OCI-LY1 (cell line): ENCODE results near the gene CARS2.
A peak's percentile ranks its signal among the peaks of the same experiment; 100 is the strongest.

ENCODE experiments used
- H2AFZ ChIP-seq: fragments of 200-600 bp; sonication (generic), shearing (Covaris generic); 2 replicates; pipeline ENCODE4 v1.6.0; 2014; ENCODE audit warnings: antibody characterized with exemption, mild to moderate bottlenecking, low read length
- H3F3A ChIP-seq: fragments of 200-600 bp; sonication (generic), shearing (Covaris generic); 2 replicates; pipeline ENCODE4 v1.6.0; 2014; ENCODE audit warnings: mild to moderate bottlenecking, antibody characterized with exemption, low read length, moderate library complexity; ENCODE audit not compliant: insufficient read depth
- H3K27ac ChIP-seq: fragments of 200-600 bp; sonication (generic); 2 replicates; pipeline ENCODE4 v1.5.1; 2014; ENCODE audit warnings: low read length, mixed run types, mild to moderate bottlenecking, low read depth; ENCODE audit not compliant: poor library complexity, severe bottlenecking
- H3K27me3 ChIP-seq: fragments of 200-600 bp; sonication (generic); 2 replicates; pipeline ENCODE4 v1.6.0; 2014; ENCODE audit warnings: antibody characterized with exemption, mild to moderate bottlenecking, low read length, moderate library complexity; ENCODE audit not compliant: insufficient read depth
- H3K36me3 ChIP-seq: fragments of 200-600 bp; sonication (generic); 2 replicates; pipeline ENCODE4 v1.6.1; 2014; ENCODE audit warnings: mild to moderate bottlenecking, antibody characterized with exemption, low read length, moderate library complexity, mixed read lengths; ENCODE audit not compliant: insufficient read depth
- H3K4me1 ChIP-seq: fragments of 200-600 bp; sonication (generic); 2 replicates; pipeline ENCODE4 v1.5.1; 2014; ENCODE audit warnings: mild to moderate bottlenecking, low read length, moderate library complexity; ENCODE audit not compliant: insufficient read depth, severe bottlenecking
- H3K4me2 ChIP-seq: fragments of 200-600 bp; sonication (generic), shearing (Covaris generic); 2 replicates; pipeline ENCODE4 v1.6.1; 2014; ENCODE audit warnings: low read length
- H3K4me3 ChIP-seq: fragments of 200-600 bp; sonication (generic); 2 replicates; pipeline ENCODE4 v1.5.1; 2014; ENCODE audit warnings: low read length, low read depth, mild to moderate bottlenecking, mixed read lengths; ENCODE audit not compliant: poor library complexity, severe bottlenecking
- H3K79me2 ChIP-seq: fragments of 200-600 bp; shearing (Covaris generic); 2 replicates; pipeline ENCODE4 v1.6.1; 2016; ENCODE audit warnings: mixed run types, low read length, mixed read lengths; ENCODE audit not compliant: insufficient read depth
- H3K9ac ChIP-seq: fragments of 200-600 bp; sonication (generic), shearing (Covaris generic); 2 replicates; pipeline ENCODE4 v1.6.1; 2014; ENCODE audit warnings: mild to moderate bottlenecking, low read length, mixed read lengths
- H3K9me2 ChIP-seq: fragments of 200-600 bp; sonication (generic), shearing (Covaris generic); 2 replicates; pipeline ENCODE4 v1.6.1; 2014; ENCODE audit warnings: low read depth, mild to moderate bottlenecking, low read length, mixed read lengths
- H3K9me3 ChIP-seq: fragments of 200-600 bp; shearing (Covaris generic); 2 replicates; pipeline ENCODE4 v1.6.1; 2014; ENCODE audit warnings: low read length, mixed read lengths
- H4K20me1 ChIP-seq: fragments of 200-600 bp; sonication (generic), shearing (Covaris generic); 2 replicates; pipeline ENCODE4 v1.6.0; 2016; ENCODE audit warnings: mild to moderate bottlenecking, low read length; ENCODE audit not compliant: insufficient read depth
- CTCF ChIP-seq: fragments of 200-600 bp; sonication (generic), shearing (Covaris generic); IDR thresholded peaks from 2 replicates; pipeline ENCODE4 v1.5.1; 2017; ENCODE audit warnings: mild to moderate bottlenecking, antibody characterized with exemption, low read length, moderate library complexity, mixed read lengths
- EZH2 ChIP-seq: fragments of 200-600 bp; sonication (generic), shearing (Covaris generic); IDR thresholded peaks from 2 replicates; pipeline ENCODE4 v1.8.0; 2017; ENCODE audit warnings: borderline replicate concordance, mixed run types, mild to moderate bottlenecking, antibody characterized with exemption, low read length, moderate library complexity, mixed read lengths

The CARS2 gene

GRCh38 chr13:110706570-110707372 is 855 bp upstream of the CARS2 start:
- no peaks in the 10 kb centered on the region for H3K9me3 ChIP-seq
- H3F3A ChIP-seq: peaks cover 10% of the 10 kb centered on the region
- peaks cover 15% of the 10 kb centered on the region for H3K79me2 ChIP-seq
- peaks cover 24% of the 10 kb centered on the region for H3K36me3 ChIP-seq
- TF ChIP-seq EZH2 (no peak), CTCF (no peak)
- peak overlapping the region; percentile 93 for H3K4me2 ChIP-seq
- peaks cover 54% of the 10 kb centered on the region for H3K4me1 ChIP-seq
- H2AFZ ChIP-seq: no peak overlapping the region
- no peaks in the 10 kb centered on the region for H3K9me2 ChIP-seq
- H3K4me3 ChIP-seq: peak overlapping the region; percentile 92
- H3K27ac ChIP-seq: peak overlapping the region; percentile 79
- peak overlapping the region; percentile 52; the same call in 1 of the 2 replicates for H3K9ac ChIP-seq
- no peaks in the 10 kb centered on the region for H4K20me1 ChIP-seq
- H3K27me3 ChIP-seq: no peaks in the 10 kb centered on the region

- peak overlapping the region; percentile 13 for H3K27ac ChIP-seq
- H3K9me3 ChIP-seq: no peaks in the 10 kb centered on the region
- H3F3A ChIP-seq: peaks cover 10% of the 10 kb centered on the region
- H3K4me1 ChIP-seq: peaks cover 46% of the 10 kb centered on the region
- H3K9me2 ChIP-seq: no peaks in the 10 kb centered on the region
- no peaks in the 10 kb centered on the region for H4K20me1 ChIP-seq
- peaks cover 15% of the 10 kb centered on the region for H3K79me2 ChIP-seq
- TF ChIP-seq CTCF: no peak
- TF ChIP-seq EZH2: no peak
- H2AFZ ChIP-seq: no peak overlapping the region
- peaks cover 38% of the 10 kb centered on the region for H3K36me3 ChIP-seq
- H3K27me3 ChIP-seq: no peaks in the 10 kb centered on the region
- H3K9ac ChIP-seq: peak overlapping the region; percentile 92
- H3K4me2 ChIP-seq: peak overlapping the region; percentile 93
- peak overlapping the region; percentile 92 for H3K4me3 ChIP-seq
These were observed 525 bp downstream of the CARS2 start for GRCh38 chr13:110705356-110705825.

GRCh38 chr13:110702591-110703526 is 3.1 kb downstream of the CARS2 start:
- H3K27me3 ChIP-seq: no peaks in the 10 kb centered on the region
- H3K79me2 ChIP-seq: peaks cover 15% of the 10 kb centered on the region
- H2AFZ ChIP-seq: no peak overlapping the region
- TF ChIP-seq CTCF: no peak
- no peak for TF ChIP-seq EZH2
- peaks cover 57% of the 10 kb centered on the region for H3K4me1 ChIP-seq
- H3F3A ChIP-seq: peaks cover 4% of the 10 kb centered on the region
- peaks cover 63% of the 10 kb centered on the region for H3K36me3 ChIP-seq
- no peak overlapping the region for H3K27ac ChIP-seq
- H3K9me3 ChIP-seq: no peaks in the 10 kb centered on the region
- no peak overlapping the region for H3K4me3 ChIP-seq
- H3K4me2 ChIP-seq: no peak overlapping the region
- no peaks in the 10 kb centered on the region for H3K9me2 ChIP-seq
- no peaks in the 10 kb centered on the region for H4K20me1 ChIP-seq
- H3K9ac ChIP-seq: no peak overlapping the region
